Upper lobe of left lung (tissue), 6 donors: ENCODE data around the gene DLX6. TPM values are rescaled to one million over a fixed set of nuclear protein-coding genes. Genes with fewer than 3 reads are reported as not detected.
A peak's percentile ranks its signal among the peaks of the same experiment; 100 is the strongest.

Source experiments
- ATAC-seq, 2 donors: fragments of 200-7000 bp; cut with Tn5 transposase; one replicate each; pipeline ENCODE4 v1.9.1; 2022; ENCODE audit warnings: mild to moderate bottlenecking in 2 of 2, moderate library complexity in 2 of 2; ENCODE audit not compliant: low FRiP score in 2 of 2
- DNase-seq, 2 donors: peaks; one replicate each; pipeline ENCODE4 v3.0.0-alpha.2; 2019 to 2020
- H3K27ac ChIP-seq, 4 donors: fragments of 200-600 bp; sonication (generic); one replicate each; pipeline ENCODE4 v1.5.1; 2016 to 2019
- H3K27me3 ChIP-seq, 4 donors: fragments of 200-600 bp; sonication (generic); one replicate each; pipeline ENCODE4 v1.5.1; 2017 to 2019
- H3K36me3 ChIP-seq, 4 donors: fragments of 200-600 bp; sonication (generic); one replicate each; pipeline ENCODE4 v1.5.1; 2016 to 2019
- H3K4me1 ChIP-seq, 4 donors: fragments of 200-600 bp; sonication (generic); one replicate each; pipeline ENCODE4 v1.5.1; 2018 to 2019
- H3K4me3 ChIP-seq, 4 donors: fragments of 200-600 bp; sonication (generic); one replicate each; pipeline ENCODE4 v1.5.1; 2017 to 2019; ENCODE audit warnings: mild to moderate bottlenecking in 2 of 4, moderate library complexity in 1 of 4
- H3K9me3 ChIP-seq, 4 donors: fragments of 200-600 bp; sonication (generic); one replicate each; pipeline ENCODE4 v1.5.1; 2018 to 2019
- CTCF ChIP-seq, 6 experiments: fragments of 450-650 bp in 4 of 6; fragments of 200-600 bp in 2 of 6; sonication (generic) in 2 of 6; IDR thresholded peaks; one replicate each; pipeline ENCODE4 v1.5.1; 2016 to 2019; ENCODE audit warnings: antibody characterized with exemption in 6 of 6
- EP300 ChIP-seq, 4 donors: sonication (generic); formaldehyde crosslinking; IDR thresholded peaks; one replicate each; pipeline ENCODE4 v1.5.1; 2017; ENCODE audit warnings: antibody characterized with exemption in 4 of 4, control low read depth in 2 of 4
- POLR2A ChIP-seq, 4 donors: fragments of 450-650 bp; IDR thresholded peaks; one replicate each; pipeline ENCODE4 v1.5.1; 2016 to 2017; ENCODE audit warnings: antibody characterized with exemption in 4 of 4, mild to moderate bottlenecking in 2 of 4
- POLR2AphosphoS5 ChIP-seq, 2 donors: sonication (generic); formaldehyde crosslinking; IDR thresholded peaks; one replicate each; pipeline ENCODE4 v1.5.1; 2017; ENCODE audit warnings: antibody characterized with exemption in 2 of 2
- WGBS, 2 donors: methylation state at CpG; one replicate each; pipeline ENCODE4 v1.1.5; 2017 to 2018; 5-methylcytosine and 5-hydroxymethylcytosine counted together
- total RNA-seq, 6 donors: library from RNA; depleted of rRNA in 4 of 6; stranded (reverse); fragments of >200 nt in 4 of 6; gene quantifications; one replicate each; pipeline versions ENCODE4 v1.1.0 to v1.2.1, GENCODE V29; 2016 to 2021
- donor health status: DM: no; HTN: no; CAD: no; lungs with moderate emphysema.
- donor health status: DM: no; HTN: yes; CAD: no; lungs with severe emphysema.

Gene DLX6
- total RNA-seq, 6 donors from 2014 or later: not detected

GRCh38 chr7:96970739-96971138 lies 34.6 kb upstream of the DLX6 start:
- ATAC-seq (no peak), DNase-seq (no peak)
- no peaks in the 10 kb centered on the region for H3K36me3 ChIP-seq
- no peaks in the 10 kb centered on the region for H3K27me3 ChIP-seq
- no peak overlapping the region for H3K4me3 ChIP-seq
- TF ChIP-seq POLR2A (IDR thresholded peaks at IDR 0.05) (no peak), POLR2AphosphoS5 (IDR thresholded peaks at IDR 0.05) (no peak), CTCF (IDR thresholded peaks at IDR 0.05) (no peak), EP300 (IDR thresholded peaks at IDR 0.05) (no peak)
- H3K9me3 ChIP-seq: no peaks in the 10 kb centered on the region
- no peak overlapping the region for H3K27ac ChIP-seq
- no peaks in the 10 kb centered on the region for H3K4me1 ChIP-seq

- H3K4me1 ChIP-seq: no peaks in the 10 kb centered on the region
- WGBS, 2 donors: 45 to 65% methylated on average over 2 of the region's 2 CpGs
- no peak for ATAC-seq
Measured at GRCh38 chr7:96973986-96974385, 31.4 kb upstream of the DLX6 start.

DNA sequence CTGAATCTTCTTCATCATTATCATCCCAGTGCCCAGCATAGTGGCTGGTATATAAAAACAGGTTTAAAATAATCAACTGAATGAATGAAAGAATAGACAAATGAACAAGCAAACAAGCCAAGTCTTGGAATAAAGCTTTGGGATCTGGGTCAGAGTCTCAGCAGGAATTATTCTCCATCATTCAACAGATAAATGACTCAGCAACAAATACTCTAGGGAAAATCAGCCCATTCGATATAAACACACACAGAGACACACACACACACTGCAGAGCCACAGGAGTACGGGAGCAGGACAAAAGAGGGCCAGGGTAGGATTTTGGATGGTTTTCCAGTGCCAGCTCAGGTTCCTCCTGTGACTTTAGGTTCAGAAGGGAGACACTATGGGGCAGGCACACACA lies 29.2 kb upstream of the DLX6 start:
- TF ChIP-seq POLR2AphosphoS5 (IDR thresholded peaks at IDR 0.05) (no peak), CTCF (IDR thresholded peaks at IDR 0.05) (no peak), EP300 (IDR thresholded peaks at IDR 0.05) (no peak), POLR2A (IDR thresholded peaks at IDR 0.05) (no peak)
- H3K27me3 ChIP-seq: no peaks in the 10 kb centered on the region
- 69 to 82% methylated on average over 2 of the region's 2 CpGs for WGBS, 2 donors
- no peak overlapping the region for H3K27ac ChIP-seq
- DNase-seq: no peak
- no peak overlapping the region for H3K4me3 ChIP-seq
- ATAC-seq: no peak
- H3K4me1 ChIP-seq: no peaks in the 10 kb centered on the region
- H3K36me3 ChIP-seq: no peaks in the 10 kb centered on the region
- H3K9me3 ChIP-seq: no peaks in the 10 kb centered on the region

More at GRCh38 chr7:96973986-96974385, 31.4 kb upstream of the DLX6 start:
- Histone ChIP-seq H3K9me3 (no peaks in the 10 kb centered on the region), H3K36me3 (no peaks in the 10 kb centered on the region), H3K4me3 (no peak overlapping the region), H3K27me3 (no peaks in the 10 kb centered on the region), H3K27ac (no peak overlapping the region)
- TF ChIP-seq POLR2AphosphoS5 (IDR thresholded peaks at IDR 0.05) (no peak), EP300 (IDR thresholded peaks at IDR 0.05) (no peak), CTCF (IDR thresholded peaks at IDR 0.05) (no peak), POLR2A (IDR thresholded peaks at IDR 0.05) (no peak)
- no peak for DNase-seq

- H3K27ac ChIP-seq: no peak overlapping the region
- no peaks in the 10 kb centered on the region for H3K9me3 ChIP-seq
- no peaks in the 10 kb centered on the region for H3K27me3 ChIP-seq
- no peaks in the 10 kb centered on the region for H3K36me3 ChIP-seq
- TF ChIP-seq CTCF (IDR thresholded peaks at IDR 0.05) (no peak), POLR2AphosphoS5 (IDR thresholded peaks at IDR 0.05) (no peak), EP300 (IDR thresholded peaks at IDR 0.05) (no peak), POLR2A (IDR thresholded peaks at IDR 0.05) (no peak)
- no peak for ATAC-seq
- H3K4me3 ChIP-seq: no peak overlapping the region
- H3K4me1 ChIP-seq: no peaks in the 10 kb centered on the region
- no peak for DNase-seq
Measured at GRCh38 chr7:96977445-96977844, 27.9 kb upstream of the DLX6 start.

GRCh38 chr7:96979551-96980276 lies 25.6 kb upstream of the DLX6 start:
- 87 to 89% methylated on average over 1 to 2 of the region's 2 CpGs for WGBS, 2 donors
- TF ChIP-seq POLR2AphosphoS5 (IDR thresholded peaks at IDR 0.05): no peak
- no peak for TF ChIP-seq POLR2A (IDR thresholded peaks at IDR 0.05)
- TF ChIP-seq EP300 (IDR thresholded peaks at IDR 0.05): no peak
- TF ChIP-seq CTCF (IDR thresholded peaks at IDR 0.05): no peak
- Histone ChIP-seq H3K4me1 (no peaks in the 10 kb centered on the region), H3K4me3 (no peak overlapping the region), H3K27me3 (no peaks in the 10 kb centered on the region), H3K36me3 (no peaks in the 10 kb centered on the region), H3K9me3 (no peaks in the 10 kb centered on the region), H3K27ac (no peak overlapping the region)
- DNase-seq (no peak), ATAC-seq (peak in 1 of 2 donors; percentile 40)
